Body of pancreas (tissue), 4 donors: ENCODE measurements around the gene NUMA1.

ENCODE experiments used
- POLR2A ChIP-seq, 3 donors: fragments of 450-650 bp; IDR thresholded peaks; one replicate each; pipeline ENCODE4 v1.6.1; 2016; ENCODE audit warnings: antibody characterized with exemption in 3 of 3, mild to moderate bottlenecking in 2 of 3
- TF ChIP-seq, protein P1 (sequence below), 7 experiments: fragments of 450-650 bp in 4 of 7; fragments of 200-600 bp in 3 of 7; sonication (generic) in 3 of 7; IDR thresholded peaks; one replicate each; pipeline ENCODE4 v1.5.1; 2016 to 2019; ENCODE audit warnings: antibody characterized with exemption in 7 of 7

DNA sequence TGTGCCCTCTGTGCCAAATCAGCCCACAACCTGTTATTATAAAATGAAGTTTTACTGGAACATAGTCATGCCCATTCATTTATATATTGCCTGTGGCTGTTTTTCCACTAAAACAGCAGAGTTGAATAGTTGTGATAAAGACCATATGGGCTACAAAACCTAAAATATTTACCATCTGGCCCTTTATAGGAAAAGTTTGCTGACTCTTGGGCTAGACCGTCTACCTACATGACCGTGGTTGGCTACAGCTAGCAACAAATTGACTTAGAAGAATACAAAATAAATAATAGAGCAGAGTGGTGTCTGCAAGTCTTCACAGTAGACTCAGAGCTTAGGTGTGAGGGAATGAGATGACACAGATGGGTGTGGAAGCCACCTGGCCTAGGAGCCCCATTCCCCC, 92.8 kb downstream of the NUMA1 start:
- TF ChIP-seq, protein P1, sequence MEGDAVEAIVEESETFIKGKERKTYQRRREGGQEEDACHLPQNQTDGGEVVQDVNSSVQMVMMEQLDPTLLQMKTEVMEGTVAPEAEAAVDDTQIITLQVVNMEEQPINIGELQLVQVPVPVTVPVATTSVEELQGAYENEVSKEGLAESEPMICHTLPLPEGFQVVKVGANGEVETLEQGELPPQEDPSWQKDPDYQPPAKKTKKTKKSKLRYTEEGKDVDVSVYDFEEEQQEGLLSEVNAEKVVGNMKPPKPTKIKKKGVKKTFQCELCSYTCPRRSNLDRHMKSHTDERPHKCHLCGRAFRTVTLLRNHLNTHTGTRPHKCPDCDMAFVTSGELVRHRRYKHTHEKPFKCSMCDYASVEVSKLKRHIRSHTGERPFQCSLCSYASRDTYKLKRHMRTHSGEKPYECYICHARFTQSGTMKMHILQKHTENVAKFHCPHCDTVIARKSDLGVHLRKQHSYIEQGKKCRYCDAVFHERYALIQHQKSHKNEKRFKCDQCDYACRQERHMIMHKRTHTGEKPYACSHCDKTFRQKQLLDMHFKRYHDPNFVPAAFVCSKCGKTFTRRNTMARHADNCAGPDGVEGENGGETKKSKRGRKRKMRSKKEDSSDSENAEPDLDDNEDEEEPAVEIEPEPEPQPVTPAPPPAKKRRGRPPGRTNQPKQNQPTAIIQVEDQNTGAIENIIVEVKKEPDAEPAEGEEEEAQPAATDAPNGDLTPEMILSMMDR (IDR thresholded peaks at IDR 0.05) = no peak
- no peak for TF ChIP-seq POLR2A (IDR thresholded peaks at IDR 0.05)
